GM12892 (cell line): Measurements from ENCODE around the gene PFKFB3.

Source experiments
- POLR2A ChIP-seq: IDR thresholded peaks from 2 replicates; pipeline ENCODE4 v1.6.1; 2011; ENCODE audit warnings: low read depth, low read length, control low read depth
- POLR2AphosphoS5 ChIP-seq: IDR thresholded peaks from 2 replicates; pipeline ENCODE4 v1.6.1; 2011; ENCODE audit warnings: low read depth, low read length, control low read depth
- TAF1 ChIP-seq: IDR thresholded peaks from 2 replicates; pipeline ENCODE4 v1.6.1; 2011; ENCODE audit warnings: low read depth, mild to moderate bottlenecking, control low read depth, low read length, borderline replicate concordance

- TF ChIP-seq POLR2AphosphoS5 (no peak), POLR2A (no peak), TAF1 (no peak)
Measured at GRCh38 chr10:6292741-6293151, 90.0 kb downstream of the PFKFB3 start.
